ENCODE measurements around the gene LRIG3.
"Not testable (repeated sequence)": the region's sequence is repeated elsewhere in the genome, so short reads cannot be mapped to it uniquely, and the experiment has no call there.

The LRIG3 gene, protein sequence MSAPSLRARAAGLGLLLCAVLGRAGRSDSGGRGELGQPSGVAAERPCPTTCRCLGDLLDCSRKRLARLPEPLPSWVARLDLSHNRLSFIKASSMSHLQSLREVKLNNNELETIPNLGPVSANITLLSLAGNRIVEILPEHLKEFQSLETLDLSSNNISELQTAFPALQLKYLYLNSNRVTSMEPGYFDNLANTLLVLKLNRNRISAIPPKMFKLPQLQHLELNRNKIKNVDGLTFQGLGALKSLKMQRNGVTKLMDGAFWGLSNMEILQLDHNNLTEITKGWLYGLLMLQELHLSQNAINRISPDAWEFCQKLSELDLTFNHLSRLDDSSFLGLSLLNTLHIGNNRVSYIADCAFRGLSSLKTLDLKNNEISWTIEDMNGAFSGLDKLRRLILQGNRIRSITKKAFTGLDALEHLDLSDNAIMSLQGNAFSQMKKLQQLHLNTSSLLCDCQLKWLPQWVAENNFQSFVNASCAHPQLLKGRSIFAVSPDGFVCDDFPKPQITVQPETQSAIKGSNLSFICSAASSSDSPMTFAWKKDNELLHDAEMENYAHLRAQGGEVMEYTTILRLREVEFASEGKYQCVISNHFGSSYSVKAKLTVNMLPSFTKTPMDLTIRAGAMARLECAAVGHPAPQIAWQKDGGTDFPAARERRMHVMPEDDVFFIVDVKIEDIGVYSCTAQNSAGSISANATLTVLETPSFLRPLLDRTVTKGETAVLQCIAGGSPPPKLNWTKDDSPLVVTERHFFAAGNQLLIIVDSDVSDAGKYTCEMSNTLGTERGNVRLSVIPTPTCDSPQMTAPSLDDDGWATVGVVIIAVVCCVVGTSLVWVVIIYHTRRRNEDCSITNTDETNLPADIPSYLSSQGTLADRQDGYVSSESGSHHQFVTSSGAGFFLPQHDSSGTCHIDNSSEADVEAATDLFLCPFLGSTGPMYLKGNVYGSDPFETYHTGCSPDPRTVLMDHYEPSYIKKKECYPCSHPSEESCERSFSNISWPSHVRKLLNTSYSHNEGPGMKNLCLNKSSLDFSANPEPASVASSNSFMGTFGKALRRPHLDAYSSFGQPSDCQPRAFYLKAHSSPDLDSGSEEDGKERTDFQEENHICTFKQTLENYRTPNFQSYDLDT

DNA sequence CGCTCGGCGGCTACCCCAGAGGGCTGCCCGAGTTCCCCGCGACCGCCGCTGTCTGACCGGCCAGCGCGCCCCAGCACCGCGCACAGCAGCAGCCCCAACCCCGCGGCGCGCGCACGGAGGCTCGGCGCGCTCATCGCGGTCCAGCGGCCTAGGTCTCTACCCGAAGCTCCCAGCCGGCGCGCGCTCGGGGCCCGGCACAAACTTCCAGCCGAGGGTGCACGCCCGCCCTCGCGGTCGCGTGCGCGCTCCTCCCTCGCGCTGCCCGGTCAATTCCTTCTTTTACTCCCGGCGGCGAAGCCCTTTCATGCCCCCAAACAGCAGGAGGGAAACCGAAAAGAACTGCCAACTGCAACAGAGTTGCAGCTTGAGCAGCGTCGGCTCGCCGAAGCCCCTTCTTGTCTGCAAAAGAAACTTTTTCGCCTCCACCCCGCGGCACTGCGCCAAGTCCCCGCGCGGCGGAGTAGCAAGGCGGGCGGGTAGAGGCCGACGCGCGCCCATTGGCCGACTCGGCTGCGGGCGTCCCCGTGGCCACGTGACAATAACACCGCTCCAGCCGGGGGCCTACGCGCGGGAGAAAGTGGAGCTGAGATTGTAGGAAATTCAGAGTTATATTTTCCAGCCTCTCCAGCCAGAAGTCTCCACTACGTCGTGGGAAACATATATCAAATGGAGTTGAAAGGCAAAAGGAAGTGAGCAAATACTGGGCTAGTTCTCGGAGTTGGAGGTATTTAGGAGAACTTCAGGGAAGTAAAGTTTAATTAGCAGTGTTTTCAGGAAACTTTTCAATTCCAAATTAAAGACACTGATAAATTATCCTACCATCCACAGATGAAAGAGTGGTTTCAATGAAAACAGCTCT, at the start of gene LRIG3:
LRIG3 (minus strand) TSS at position 403 of the 859 bp plus-strand sequence; CDS start at position 134, 269 bp downstream.
- DNase-seq (ENCODE audit: low read depth): no peak

DNA sequence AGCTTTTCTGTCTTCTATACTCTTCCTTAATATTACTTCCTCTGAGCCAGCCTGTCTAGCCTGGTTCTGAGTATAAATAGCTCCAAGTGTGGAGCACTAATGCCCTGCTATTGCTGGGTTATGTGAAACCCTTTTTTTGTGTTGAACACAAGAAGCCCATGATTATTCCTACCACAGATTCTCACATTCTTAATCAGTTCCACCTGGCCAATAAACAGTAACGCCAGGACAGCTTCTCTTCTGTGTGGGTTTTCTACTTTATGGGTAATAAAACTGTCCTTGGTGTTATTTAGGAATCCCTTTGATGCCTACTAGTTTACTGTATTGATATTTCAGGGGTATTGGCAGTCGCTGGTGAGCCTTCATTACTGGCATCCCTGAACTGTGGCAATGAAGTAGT, 48.9 kb upstream of the LRIG3 start:
- no peak for DNase-seq (ENCODE audit: low read depth)

DNA sequence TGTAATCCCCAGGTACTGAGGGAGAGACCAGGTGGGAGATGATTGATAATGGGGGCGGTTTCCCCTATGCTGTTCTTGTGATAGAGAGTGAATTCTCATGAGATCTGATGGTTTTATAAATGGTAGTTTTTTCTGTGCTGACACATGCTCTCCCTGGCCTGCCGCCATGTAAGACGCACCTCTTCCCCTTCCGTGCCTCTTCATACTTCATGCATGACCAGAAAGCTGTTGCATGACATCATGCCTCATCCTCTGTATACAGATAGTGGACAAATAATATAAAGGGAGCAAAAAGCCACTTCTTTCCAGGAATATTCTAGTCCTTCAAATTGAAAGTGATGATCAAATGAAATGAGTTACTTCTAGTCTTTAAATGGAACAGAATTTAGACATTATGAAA, 47.3 kb upstream of the LRIG3 start:
- DNase-seq (ENCODE audit: low read depth): no peak

DNA sequence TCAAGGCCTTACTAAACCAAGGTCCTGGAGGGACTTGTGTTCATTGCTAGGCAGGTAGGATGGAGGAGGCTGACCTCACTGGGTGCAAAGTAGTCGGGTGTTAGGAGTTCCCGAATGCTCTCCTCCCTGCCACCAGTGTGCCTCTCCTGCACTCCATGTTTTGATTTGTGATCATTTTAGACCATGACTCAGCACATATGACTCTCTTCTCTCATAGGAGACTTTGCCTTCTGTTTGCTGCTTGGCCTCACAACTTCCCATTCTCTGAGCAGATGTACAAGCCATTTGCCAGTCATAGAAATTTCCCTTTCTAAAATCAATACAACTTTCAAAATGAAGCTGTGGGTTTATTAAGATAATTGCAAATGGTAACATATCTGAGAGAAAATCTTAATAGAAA, 46.6 kb upstream of the LRIG3 start:
- DNase-seq (ENCODE audit: low read depth): no peak

DNA sequence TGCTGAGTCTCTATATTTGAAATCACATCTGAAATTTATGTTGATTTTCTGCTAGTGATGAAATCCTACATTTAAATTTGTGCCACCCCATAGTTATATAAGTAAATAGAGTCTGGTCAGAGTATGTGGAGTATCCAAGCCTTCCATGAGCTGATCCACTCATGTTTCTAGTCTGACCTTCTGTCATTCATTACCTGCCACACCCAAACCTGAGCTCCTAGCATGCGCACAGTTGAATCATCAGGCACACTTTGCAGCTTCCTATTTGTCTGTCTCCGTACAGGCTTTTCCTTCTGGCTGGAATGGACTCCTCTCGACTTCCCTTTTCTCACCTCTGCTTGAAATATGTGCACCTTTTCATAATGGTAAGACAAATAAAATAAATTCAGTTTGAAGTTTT, 45.3 kb upstream of the LRIG3 start:
- DNase-seq (ENCODE audit: low read depth): no peak

DNA sequence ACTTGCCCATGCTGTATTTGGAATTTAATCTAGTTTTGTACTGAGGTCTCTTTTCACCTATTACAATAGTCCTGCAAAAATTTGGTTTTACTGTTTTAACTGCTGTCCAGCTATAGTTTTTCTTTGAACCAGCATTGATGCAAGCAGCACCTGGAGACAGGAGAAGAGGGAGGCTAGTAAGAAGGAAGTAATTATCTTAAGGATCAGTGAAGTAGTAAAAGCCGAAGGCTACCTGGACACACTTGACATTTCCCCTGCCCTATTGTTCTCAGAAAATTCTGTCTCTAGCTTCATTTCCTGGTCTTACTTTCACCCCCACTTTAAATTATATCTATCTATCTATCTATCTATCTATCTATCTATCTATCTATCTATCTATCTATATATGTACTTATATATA, 43.5 kb upstream of the LRIG3 start:
- no peak for DNase-seq (ENCODE audit: low read depth)

DNA sequence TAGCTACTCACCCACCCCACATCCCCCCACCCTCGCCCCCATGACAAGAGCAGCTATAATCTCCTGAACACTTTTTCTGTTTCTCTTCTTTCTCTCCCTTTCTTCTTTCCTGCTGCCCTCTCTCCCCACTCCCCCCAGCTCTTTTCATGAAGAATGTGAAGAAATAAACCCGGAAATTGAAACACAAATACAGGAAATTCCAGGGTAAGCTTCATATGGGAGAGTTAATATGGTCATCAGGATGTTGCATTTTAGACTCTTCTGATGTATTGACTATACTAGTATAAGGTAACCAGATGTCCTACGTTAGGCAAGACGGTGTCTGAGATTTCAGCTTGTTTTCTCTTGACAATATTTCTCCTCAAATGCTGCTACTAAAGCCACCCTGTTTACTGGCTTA, 41.6 kb upstream of the LRIG3 start:
- no peak for DNase-seq (ENCODE audit: low read depth)

DNA sequence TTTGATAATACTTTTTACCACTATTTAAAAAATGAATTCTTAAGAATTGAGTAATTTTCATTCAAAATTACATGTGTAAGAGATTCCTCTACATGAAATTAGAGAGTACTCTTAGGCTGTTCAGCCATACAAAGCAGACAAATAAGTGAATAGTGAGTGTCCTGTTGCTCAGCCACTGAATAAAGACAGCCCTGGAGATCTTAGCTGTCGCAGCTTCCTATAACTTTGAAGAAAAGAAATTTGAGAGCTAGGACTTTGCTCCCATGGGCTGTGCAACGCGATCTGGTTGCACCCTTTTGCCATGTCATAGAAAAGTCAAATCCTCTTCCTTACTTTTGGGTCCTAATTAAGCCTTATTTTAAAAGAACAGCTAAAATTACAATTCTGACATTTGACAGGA, 40.9 kb upstream of the LRIG3 start:
- no peak for DNase-seq (ENCODE audit: low read depth)

DNA sequence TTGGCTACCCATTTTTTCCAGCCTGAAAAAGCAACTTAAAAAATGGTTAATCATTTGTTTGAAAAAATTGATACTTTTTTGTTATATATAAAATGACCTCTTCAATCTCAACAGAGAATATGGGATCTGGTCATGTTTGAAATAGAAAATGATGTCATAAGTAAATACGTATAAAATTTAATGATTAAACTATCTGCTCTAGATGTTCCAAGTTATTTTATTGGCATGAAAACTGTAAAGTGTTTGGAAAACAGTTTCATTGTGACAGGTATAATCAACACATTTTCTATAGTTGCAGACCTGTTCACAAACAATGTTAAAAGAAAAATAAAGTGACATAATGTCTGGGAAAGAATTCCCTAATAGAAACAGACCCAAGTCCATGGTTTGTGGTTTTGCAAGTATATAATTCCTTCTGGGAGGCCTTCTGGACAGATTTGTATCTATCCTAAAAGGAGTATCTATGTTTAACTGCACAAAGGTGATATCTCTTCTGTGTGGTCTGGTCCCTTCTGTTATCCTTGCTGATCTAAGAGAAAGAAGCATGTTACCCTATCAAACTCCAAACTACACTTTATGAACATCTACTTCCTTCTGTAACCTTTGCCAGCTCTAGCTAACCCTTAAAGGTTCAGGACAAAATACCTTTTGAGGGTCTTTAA, 39.5 kb upstream of the LRIG3 start:
- no peak for DNase-seq (ENCODE audit: low read depth)

DNA sequence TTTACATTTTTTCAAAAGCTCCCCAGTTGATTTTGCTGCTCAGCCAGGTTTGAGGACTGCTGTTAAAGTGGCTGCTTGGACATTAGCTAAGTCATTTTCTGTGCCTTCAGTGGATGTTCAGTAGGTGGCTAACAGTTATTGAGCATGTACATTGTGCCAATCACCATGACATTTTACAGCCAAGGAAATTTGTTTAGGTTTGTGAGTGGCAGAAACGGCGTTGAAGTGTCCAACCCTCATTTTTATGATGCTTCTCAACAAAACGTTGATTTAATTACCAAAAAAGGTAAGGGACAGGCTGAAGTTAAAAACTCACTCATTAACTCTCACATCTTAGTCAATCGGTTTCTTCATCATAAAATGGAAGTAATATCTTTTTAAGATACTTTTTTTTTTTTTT, 37.0 kb upstream of the LRIG3 start:
- DNase-seq (ENCODE audit: low read depth): no peak

DNA sequence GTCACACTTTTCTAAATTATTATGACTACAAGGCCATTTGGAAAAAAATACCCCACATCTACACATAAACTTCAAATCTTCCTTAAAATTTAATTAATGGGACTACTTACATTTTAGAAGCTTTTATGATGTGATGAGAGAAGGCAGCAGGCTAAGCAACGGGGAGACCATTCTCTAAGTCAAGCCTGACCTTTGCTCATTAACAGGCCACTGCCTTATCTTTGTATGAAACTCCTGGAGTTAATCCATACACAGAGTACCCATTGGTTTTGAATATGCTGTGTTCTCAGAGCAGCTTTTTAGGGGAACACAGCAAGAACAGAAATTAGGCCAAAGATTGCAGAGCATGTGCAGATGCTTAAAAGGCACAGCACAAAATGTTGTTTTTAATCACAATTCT, 35.5 kb upstream of the LRIG3 start:
- no peak for DNase-seq (ENCODE audit: low read depth)

DNA sequence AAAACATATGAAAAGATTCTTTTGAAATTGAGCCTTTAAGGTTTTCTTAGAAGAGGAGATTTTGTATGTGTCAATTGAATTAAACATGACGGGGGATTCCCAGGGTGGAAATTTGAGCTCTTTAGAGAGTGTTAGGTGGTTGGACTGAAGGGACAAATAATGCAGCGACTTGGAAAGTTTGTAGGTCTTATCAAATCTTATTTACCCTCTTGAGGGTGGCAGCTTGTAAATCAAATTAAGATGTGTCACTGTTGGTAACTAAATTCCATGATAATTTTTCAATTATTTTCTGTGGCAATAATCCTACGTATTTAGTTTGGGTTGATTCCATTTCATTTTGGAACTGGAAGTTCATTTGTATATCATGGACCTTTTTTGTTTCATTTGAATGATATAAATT, 33.7 kb upstream of the LRIG3 start:
- no peak for DNase-seq (ENCODE audit: low read depth)

DNA sequence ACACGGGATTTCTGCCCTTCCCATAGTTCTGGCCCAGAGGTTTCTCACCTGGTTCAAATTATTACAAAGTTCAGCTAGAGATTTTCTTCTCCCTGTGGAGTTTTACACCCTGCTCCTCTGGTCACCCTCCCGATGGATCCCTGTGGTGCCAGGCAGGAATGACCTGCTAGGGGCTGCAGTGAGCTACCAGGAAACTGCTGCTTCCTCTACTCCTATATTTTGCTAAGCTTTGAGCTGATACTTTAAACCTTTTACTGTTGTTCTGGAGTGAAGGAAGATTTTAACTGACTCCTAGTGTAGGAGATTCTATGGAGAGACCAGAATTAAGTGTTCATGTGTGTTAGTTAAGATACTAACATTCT, 30.4 kb upstream of the LRIG3 start:
- no peak for DNase-seq (ENCODE audit: low read depth)

DNA sequence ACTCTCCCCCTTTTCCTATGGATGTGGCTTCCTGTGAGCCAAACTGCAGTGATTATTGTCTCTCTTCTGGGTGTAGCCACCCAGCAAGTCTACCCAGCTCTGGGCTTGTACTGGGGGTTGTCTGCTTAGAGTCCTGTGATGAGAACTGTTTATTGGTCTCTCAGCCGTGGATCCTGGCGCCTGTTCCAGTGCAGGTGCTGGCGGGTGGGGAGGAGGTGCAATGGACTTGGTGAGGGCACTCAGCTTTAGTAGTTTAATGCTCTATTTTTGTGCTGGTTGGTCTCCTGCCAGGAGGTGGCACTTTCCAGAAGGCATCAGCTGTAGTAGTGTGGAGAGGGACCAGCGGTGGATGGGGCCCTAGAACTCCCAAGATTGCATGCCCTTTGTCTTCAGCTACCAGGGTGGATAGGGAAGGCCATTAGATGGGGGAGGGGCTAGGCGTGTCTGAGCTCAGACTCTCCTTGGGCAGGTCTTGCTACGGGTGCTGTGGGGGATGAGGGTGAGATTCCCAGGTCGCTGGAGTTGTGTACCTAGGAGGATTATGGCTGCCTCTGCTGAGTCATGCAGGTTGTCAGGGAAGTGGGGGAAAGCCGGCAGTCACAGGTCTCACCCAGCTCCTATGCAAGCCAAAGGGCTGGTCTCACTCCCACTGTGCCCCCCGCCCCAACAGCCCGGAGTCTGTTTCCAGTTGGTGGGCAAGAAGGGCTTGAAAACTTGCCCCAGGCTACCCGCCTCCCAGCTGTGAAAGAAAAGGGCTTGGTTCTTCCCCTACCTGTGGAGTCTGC, 29.8 kb upstream of the LRIG3 start:
- not testable (repeated sequence) for DNase-seq (ENCODE audit: low read depth)

DNA sequence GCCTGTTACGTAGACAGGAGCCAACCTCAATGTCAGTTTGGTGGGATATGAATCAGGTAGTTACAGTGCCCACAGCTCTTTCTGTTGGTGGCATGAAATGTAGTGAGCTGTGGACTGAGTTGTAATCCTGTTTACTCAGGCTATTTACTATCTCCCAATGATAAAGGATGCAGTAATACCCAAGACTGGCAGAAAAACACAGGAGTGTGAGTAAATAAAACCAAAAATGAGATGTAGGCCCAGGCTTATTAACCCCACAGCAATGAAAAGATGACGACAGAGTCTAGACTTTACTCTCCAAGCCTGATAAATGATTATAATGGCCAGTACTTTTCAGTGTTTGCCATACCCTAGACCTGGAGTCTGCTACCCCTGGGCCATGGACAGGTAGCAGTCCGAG, 22.8 kb upstream of the LRIG3 start:
- no peak for DNase-seq (ENCODE audit: low read depth)

DNA sequence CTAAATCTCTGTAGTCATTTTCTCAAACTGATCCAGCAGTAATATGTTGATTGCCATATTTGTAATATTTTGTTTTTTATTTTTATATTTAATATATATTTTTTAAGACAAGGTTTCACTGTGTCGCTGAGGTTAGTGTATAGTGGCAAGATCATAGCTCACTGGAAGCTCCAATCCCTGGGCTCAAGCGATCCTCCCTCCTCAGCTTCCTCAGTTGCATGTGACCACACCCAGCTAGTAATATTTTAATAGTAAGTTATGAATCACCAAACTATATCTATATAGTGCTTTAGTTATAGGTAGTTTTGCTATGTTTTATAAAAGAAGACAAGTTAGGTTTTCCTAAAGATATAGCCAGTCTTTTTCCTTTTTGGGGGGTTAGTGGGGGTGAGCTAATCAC, 22.0 kb upstream of the LRIG3 start:
- DNase-seq (ENCODE audit: low read depth): no peak

DNA sequence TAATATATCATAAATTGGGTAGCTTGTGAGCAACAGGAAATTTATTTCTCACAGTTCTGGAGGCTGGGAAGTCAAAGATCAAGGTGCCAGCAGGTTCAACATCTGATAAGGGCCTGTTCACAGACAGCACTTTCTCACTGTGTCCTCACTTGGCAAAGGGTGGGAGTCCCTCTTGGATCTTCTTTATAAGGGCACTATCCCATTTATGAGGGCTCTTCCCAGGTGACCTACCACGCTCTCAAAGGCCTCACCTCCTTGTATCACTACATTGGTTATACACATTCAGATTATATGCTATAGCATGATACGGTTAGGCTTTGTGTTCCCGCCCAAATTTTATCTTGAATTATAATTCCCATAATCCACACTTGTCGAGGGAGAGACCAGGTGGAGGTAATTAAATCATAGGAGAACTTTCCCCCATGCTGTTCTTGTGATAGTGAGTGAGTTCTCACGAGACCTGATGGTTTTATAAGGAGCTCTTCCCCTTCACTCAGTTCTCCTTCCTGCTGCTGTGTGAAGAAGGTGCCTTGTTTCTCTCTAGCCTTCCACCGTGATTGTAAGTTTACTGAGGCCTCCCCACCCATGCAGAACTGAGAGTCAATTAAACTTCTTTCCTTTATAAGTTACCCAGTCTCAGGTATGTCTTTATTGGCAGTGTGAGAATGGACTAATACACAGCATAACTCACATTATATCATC, 19.2 kb upstream of the LRIG3 start:
- DNase-seq (ENCODE audit: low read depth): no peak

DNA sequence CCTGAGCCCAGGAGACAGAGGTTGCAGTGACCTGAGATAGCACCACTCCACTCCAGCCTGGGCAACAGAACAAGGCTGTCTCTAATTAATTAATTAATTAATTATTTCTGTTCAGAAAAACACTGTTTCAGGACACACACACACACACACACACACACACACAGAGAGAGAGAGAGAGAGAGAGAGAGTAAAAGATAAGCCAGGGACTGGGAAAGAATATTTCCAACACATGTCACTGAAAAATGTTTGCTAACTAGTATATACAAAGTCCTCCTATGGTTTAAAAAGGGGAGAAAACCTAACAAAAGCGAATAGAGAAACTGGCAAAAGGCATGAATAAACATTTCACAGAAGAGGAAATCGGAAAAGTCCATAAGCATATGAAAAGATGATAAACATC, 18.1 kb upstream of the LRIG3 start:
- no peak for DNase-seq (ENCODE audit: low read depth)

DNA sequence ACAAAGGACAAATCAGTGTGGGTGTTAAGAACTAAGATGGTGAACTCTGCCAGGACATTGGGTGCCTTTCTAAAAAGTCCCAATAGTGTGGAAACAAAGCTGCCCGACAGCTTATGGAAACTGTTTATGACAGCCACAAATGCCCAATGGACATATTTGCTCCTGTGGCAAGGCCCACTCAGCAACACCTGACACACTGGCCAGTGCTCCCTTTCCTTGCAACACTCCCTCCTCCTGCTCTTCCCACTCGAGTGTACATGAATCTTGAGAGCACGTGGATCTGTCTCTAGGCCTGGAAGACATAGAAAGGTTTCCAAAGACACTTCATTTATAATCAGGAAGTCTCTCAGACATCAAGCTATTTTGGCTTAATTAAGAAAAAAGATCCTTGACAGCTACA, 14.2 kb upstream of the LRIG3 start:
- no peak for DNase-seq (ENCODE audit: low read depth)
